ENCODE data around the gene BCR. TPM values are rescaled to one million over a fixed set of nuclear protein-coding genes. Genes with fewer than 3 reads are reported as not detected.

The BCR gene
- total RNA-seq, 6 donors from 2014 or later: 47.1 to 105 (median 68.6) TPM

- DNase-seq: no peak
- TF ChIP-seq POLR2AphosphoS5 (IDR thresholded peaks at IDR 0.05) (no peak), EP300 (IDR thresholded peaks at IDR 0.05) (no peak), CTCF (IDR thresholded peaks at IDR 0.05) (no peak), POLR2A (IDR thresholded peaks at IDR 0.05) (no peak)
- H3K36me3 ChIP-seq: peaks cover 0 to 14% (median 0%) of the 10 kb centered on the region in 4 donors
- H3K27me3 ChIP-seq: no peaks in the 10 kb centered on the region
- ATAC-seq (ENCODE audit: low FRiP score in 2 of 2): no peak
- no peaks in the 10 kb centered on the region for H3K9me3 ChIP-seq
- no peak overlapping the region for H3K4me3 ChIP-seq
- peak overlapping the region in 3 of 4 donors; percentile 38 to 61 (median 58) for H3K27ac ChIP-seq
- H3K4me1 ChIP-seq: peaks cover 19 to 50% (median 33%) of the 10 kb centered on the region in 4 donors
- WGBS, 2 donors: 85 to 88% methylated on average over 4 of the region's 4 CpGs
Observed at GRCh38 chr22:23192558-23192957, 12.2 kb downstream of the BCR start.

GRCh38 chr22:23193196-23193827 is 13.0 kb downstream of the BCR start:
- H3K27ac ChIP-seq: peak overlapping the region in 3 of 4 donors; percentile 38 to 61 (median 58)
- TF ChIP-seq CTCF (IDR thresholded peaks at IDR 0.05): no peak
- TF ChIP-seq POLR2A (IDR thresholded peaks at IDR 0.05): no peak
- TF ChIP-seq POLR2AphosphoS5 (IDR thresholded peaks at IDR 0.05): no peak
- TF ChIP-seq EP300 (IDR thresholded peaks at IDR 0.05): no peak
- DNase-seq (no peak), ATAC-seq (ENCODE audit: low FRiP score in 2 of 2) (no peak)
- WGBS, 2 donors: 84 to 86% methylated on average over 4 to 5 of the region's 5 CpGs
- H3K9me3 ChIP-seq: no peaks in the 10 kb centered on the region
- peaks cover 19 to 47% (median 34%) of the 10 kb centered on the region in 4 donors for H3K4me1 ChIP-seq
- no peak overlapping the region for H3K4me3 ChIP-seq
- H3K36me3 ChIP-seq: peaks cover 0 to 10% (median 0%) of the 10 kb centered on the region in 4 donors
- no peaks in the 10 kb centered on the region for H3K27me3 ChIP-seq

GRCh38 chr22:23193882-23194281 is 13.6 kb downstream of the BCR start:
- Histone ChIP-seq H3K9me3 (no peaks in the 10 kb centered on the region), H3K4me3 (no peak overlapping the region), H3K4me1 (peaks cover 19 to 50% (median 38%) of the 10 kb centered on the region in 4 donors), H3K27ac (peak overlapping the region in 1 of 4 donors; percentile 61), H3K27me3 (no peaks in the 10 kb centered on the region), H3K36me3 (peaks cover 0 to 10% (median 0%) of the 10 kb centered on the region in 4 donors)
- DNase-seq: no peak
- no peak for ATAC-seq (ENCODE audit: low FRiP score in 2 of 2)
- TF ChIP-seq CTCF (IDR thresholded peaks at IDR 0.05) (no peak), EP300 (IDR thresholded peaks at IDR 0.05) (no peak), POLR2A (IDR thresholded peaks at IDR 0.05) (no peak), POLR2AphosphoS5 (IDR thresholded peaks at IDR 0.05) (no peak)
- 65 to 73% methylated on average over 5 of the region's 5 CpGs for WGBS, 2 donors

DNA sequence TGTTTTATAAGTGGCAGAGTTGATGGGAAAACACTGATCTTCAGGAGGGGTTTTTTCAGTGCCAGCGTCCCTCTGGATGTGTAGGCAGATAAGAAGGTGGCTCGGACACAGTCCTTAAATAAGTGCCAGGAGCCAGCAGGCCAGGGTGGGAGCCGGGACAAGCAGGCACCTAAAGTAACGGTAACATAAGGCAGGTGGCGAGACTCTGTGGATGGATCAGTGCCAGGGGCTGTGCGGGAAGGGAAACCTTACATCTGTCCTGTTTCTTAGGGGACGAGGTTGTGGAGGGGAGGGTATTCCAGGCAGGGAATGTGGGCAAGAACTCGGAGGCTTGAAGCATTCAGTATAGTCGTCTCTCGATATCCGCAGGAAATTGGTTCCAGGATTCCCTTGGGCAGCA is 15.9 kb downstream of the BCR start:
- no peak for DNase-seq
- H3K27ac ChIP-seq: no peak overlapping the region
- 66 to 68% methylated on average over 11 of the region's 11 CpGs for WGBS, 2 donors
- TF ChIP-seq EP300 (IDR thresholded peaks at IDR 0.05) (no peak), POLR2A (IDR thresholded peaks at IDR 0.05) (no peak), CTCF (IDR thresholded peaks at IDR 0.05) (no peak), POLR2AphosphoS5 (IDR thresholded peaks at IDR 0.05) (no peak)
- no peak for ATAC-seq (ENCODE audit: low FRiP score in 2 of 2)
- no peak overlapping the region for H3K4me3 ChIP-seq
- H3K9me3 ChIP-seq: no peaks in the 10 kb centered on the region
- H3K36me3 ChIP-seq: peaks cover 0 to 6% (median 0%) of the 10 kb centered on the region in 4 donors
- no peaks in the 10 kb centered on the region for H3K27me3 ChIP-seq
- peaks cover 19 to 62% (median 37%) of the 10 kb centered on the region in 4 donors for H3K4me1 ChIP-seq

GRCh38 chr22:23197836-23198235 is 17.5 kb downstream of the BCR start:
- H3K36me3 ChIP-seq: peaks cover 0 to under 1% (median 0%) of the 10 kb centered on the region in 4 donors
- H3K4me3 ChIP-seq: no peak overlapping the region
- H3K4me1 ChIP-seq: peaks cover 12 to 45% (median 28%) of the 10 kb centered on the region in 4 donors
- H3K27ac ChIP-seq: peak overlapping the region in 1 of 4 donors; percentile 49
- H3K27me3 ChIP-seq: no peaks in the 10 kb centered on the region
- whole genome bisulfite sequencing, 2 donors: 59 to 72% methylated on average over 8 of the region's 8 CpGs
- no peaks in the 10 kb centered on the region for H3K9me3 ChIP-seq
- no peak for TF ChIP-seq EP300 (IDR thresholded peaks at IDR 0.05)
- TF ChIP-seq POLR2A (IDR thresholded peaks at IDR 0.05): no peak
- DNase-seq (no peak), ATAC-seq (ENCODE audit: low FRiP score in 2 of 2) (no peak)

All from upper lobe of left lung (tissue), 6 donors.